MCF 10A (cell line): ENCODE data around the gene CRADD. TPM values are rescaled to one million over a fixed set of nuclear protein-coding genes. Genes with fewer than 3 reads are reported as not detected.
A peak's percentile ranks its signal among the peaks of the same experiment; 100 is the strongest.
"Not testable (repeated sequence)": the region's sequence is repeated elsewhere in the genome, so short reads cannot be mapped to it uniquely, and the experiment has no call there.

Source experiments
- BruUV-seq: library from RNA; stranded (reverse); fragments of 400-500 nt; replicated peaks from 2 replicates; lab custom pipeline; 2021; lab: Mats Ljungman, UMichigan
- CTCF ChIA-PET: fragments of 300-600 bp; sonication (Branson Sonifier 250); formaldehyde crosslinking; extraction: SDS; loops from one replicate; lab custom pipeline; 2021; ENCODE audit warnings: antibody characterized with exemption, inconsistent platforms; lab: Yijun Ruan, JAX
- POLR2A ChIA-PET: fragments of 300-600, 350-650 bp; sonication (Branson Sonifier 250); formaldehyde crosslinking; extraction: SDS; loops from one replicate; lab custom pipeline; 2020; ENCODE audit warnings: antibody characterized with exemption, inconsistent platforms; lab: Yijun Ruan, JAX
- DNase-seq: peaks from one replicate; pipeline ENCODE4 v3.0.0-alpha.2; 2018; ENCODE audit not compliant: unreplicated experiment
- H3K27ac Mint-ChIP-seq: one replicate; pipeline ENCODE4 v1.8.0; 2022; ENCODE audit warnings: mild to moderate bottlenecking, low read depth, mixed read lengths; ENCODE audit not compliant: unreplicated experiment
- H3K27me3 Mint-ChIP-seq: one replicate; pipeline ENCODE4 v1.8.0; 2022; ENCODE audit warnings: mixed read lengths; ENCODE audit not compliant: insufficient read depth, unreplicated experiment
- H3K36me3 Mint-ChIP-seq: one replicate; pipeline ENCODE4 v1.8.0; 2022; ENCODE audit warnings: mild to moderate bottlenecking, moderate library complexity, mixed read lengths; ENCODE audit not compliant: insufficient read depth, unreplicated experiment
- H3K4me1 Mint-ChIP-seq: one replicate; pipeline ENCODE4 v1.8.0; 2022; ENCODE audit warnings: mixed read lengths; ENCODE audit not compliant: insufficient read depth, unreplicated experiment
- H3K4me3 Mint-ChIP-seq: one replicate; pipeline ENCODE4 v1.8.0; 2022; ENCODE audit warnings: mild to moderate bottlenecking, moderate library complexity, mixed read lengths; ENCODE audit not compliant: unreplicated experiment
- H3K9me3 Mint-ChIP-seq: one replicate; pipeline ENCODE4 v1.8.0; 2022; ENCODE audit warnings: mixed read lengths; ENCODE audit not compliant: unreplicated experiment
- CTCF ChIP-seq: fragments of 200-600 bp; IDR thresholded peaks from one replicate; pipeline ENCODE4 v1.8.0; 2022; ENCODE audit warnings: antibody characterized with exemption, mild to moderate bottlenecking; ENCODE audit not compliant: unreplicated experiment
- intact Hi-C: fragments of 100-400 bp; cut with micrococcal nuclease; formaldehyde crosslinking; loops from 2 replicates; pipeline ENCODE4 v1.14.1; 2022
- total RNA-seq: library from RNA; stranded (reverse); gene quantifications from 2 replicates; pipeline ENCODE4 v1.2.3, GENCODE V29; 2022

The CRADD gene
- total RNA-seq, 1 experiment from 2014 or later: 15.4 TPM

GRCh38 chr12:93880853-93881522 is 203.8 kb downstream of the CRADD start:
- POLR2A ChIA-PET: interaction anchor here (0.5 kb wide), 1 partner anchor 28 kb away, joined by 3 read pairs; no protein-coding TSS in a partner anchor
- no TSS peak for BruUV-seq
- Mint-ChIP-seq H3K4me3 (no peak overlapping the region), H3K4me1 (no peaks in the 10 kb centered on the region), H3K36me3 (no peaks in the 10 kb centered on the region), H3K27me3 (no peaks in the 10 kb centered on the region), H3K9me3 (peaks cover 9% of the 10 kb centered on the region), H3K27ac (no peak overlapping the region)
- TF ChIP-seq CTCF: no peak
- CTCF ChIA-PET: no interaction called here
- no peak for DNase-seq
- intact Hi-C loops: no loop called here

- no peak for DNase-seq
- Mint-ChIP-seq H3K36me3 (no peaks in the 10 kb centered on the region), H3K9me3 (no peaks in the 10 kb centered on the region), H3K27ac (no peak overlapping the region), H3K27me3 (no peaks in the 10 kb centered on the region), H3K4me1 (no peaks in the 10 kb centered on the region), H3K4me3 (no peak overlapping the region)
- intact Hi-C loops: no loop called here
- POLR2A ChIA-PET: no interaction called here
- CTCF ChIA-PET: no interaction called here
- no TSS peak for BruUV-seq
- TF ChIP-seq CTCF: no peak
Measured at GRCh38 chr12:93882763-93883162, 205.6 kb downstream of the CRADD start.

GRCh38 chr12:93883436-93884154 is 206.4 kb downstream of the CRADD start:
- no peaks in the 10 kb centered on the region for H3K9me3 Mint-ChIP-seq
- H3K4me1 Mint-ChIP-seq: no peaks in the 10 kb centered on the region
- H3K4me3 Mint-ChIP-seq: no peak overlapping the region
- no peaks in the 10 kb centered on the region for H3K27me3 Mint-ChIP-seq
- DNase-seq: peak; percentile 10
- H3K27ac Mint-ChIP-seq: no peak overlapping the region
- POLR2A ChIA-PET: no interaction called here
- TF ChIP-seq CTCF: no peak
- no peaks in the 10 kb centered on the region for H3K36me3 Mint-ChIP-seq
- no TSS peak for BruUV-seq
- intact Hi-C loops: no loop called here
- CTCF ChIA-PET: interaction anchor here (0.6 kb wide), 1 partner anchor 38 kb away, joined by 3 read pairs; no protein-coding TSS in a partner anchor

GRCh38 chr12:93884794-93885460 is 207.8 kb downstream of the CRADD start:
- no peaks in the 10 kb centered on the region for H3K9me3 Mint-ChIP-seq
- H3K36me3 Mint-ChIP-seq: no peaks in the 10 kb centered on the region
- ChIA-PET CTCF (no interaction called here), POLR2A (no interaction called here)
- no TSS peak for BruUV-seq
- DNase-seq: no peak
- H3K27me3 Mint-ChIP-seq: no peaks in the 10 kb centered on the region
- no peak overlapping the region for H3K4me3 Mint-ChIP-seq
- no peak overlapping the region for H3K27ac Mint-ChIP-seq
- TF ChIP-seq CTCF: no peak
- intact Hi-C loops: no loop called here
- no peaks in the 10 kb centered on the region for H3K4me1 Mint-ChIP-seq

- CTCF ChIA-PET, H3K4me3 Mint-ChIP-seq, BruUV-seq: not testable (repeated sequence)
Measured at GRCh38 chr12:93885973-93886532, 208.9 kb downstream of the CRADD start.

More at GRCh38 chr12:93885973-93886532, 208.9 kb downstream of the CRADD start:
- DNase-seq, POLR2A ChIA-PET, H3K36me3 Mint-ChIP-seq, H3K27ac Mint-ChIP-seq, H3K27me3 Mint-ChIP-seq, intact Hi-C loops, H3K4me1 Mint-ChIP-seq, H3K9me3 Mint-ChIP-seq: not testable (repeated sequence)
